PC-3 (cell line): ENCODE data around the gene SLC51A.

Source experiments
- EZH2 ChIP-seq: fragments of 300-600 bp; sonication (generic); IDR thresholded peaks from one replicate; pipeline ENCODE4 v1.6.1; 2017; ENCODE audit warnings: antibody characterized with exemption, mild to moderate bottlenecking, low read length; ENCODE audit not compliant: unreplicated experiment
- EZH2phosphoT487 ChIP-seq: fragments of 300-600 bp; sonication (generic); IDR thresholded peaks from 2 replicates; pipeline ENCODE4 v1.6.1; 2018; ENCODE audit warnings: mild to moderate bottlenecking, antibody characterized with exemption, low read length, borderline replicate concordance
- TF ChIP-seq, protein P1 (sequence below): fragments of 300-600 bp; sonication (generic); conservative IDR thresholded peaks from 2 replicates; pipeline ENCODE4 v1.5.1; 2017; ENCODE audit warnings: antibody characterized with exemption, low read depth, mild to moderate bottlenecking, low read length

DNA sequence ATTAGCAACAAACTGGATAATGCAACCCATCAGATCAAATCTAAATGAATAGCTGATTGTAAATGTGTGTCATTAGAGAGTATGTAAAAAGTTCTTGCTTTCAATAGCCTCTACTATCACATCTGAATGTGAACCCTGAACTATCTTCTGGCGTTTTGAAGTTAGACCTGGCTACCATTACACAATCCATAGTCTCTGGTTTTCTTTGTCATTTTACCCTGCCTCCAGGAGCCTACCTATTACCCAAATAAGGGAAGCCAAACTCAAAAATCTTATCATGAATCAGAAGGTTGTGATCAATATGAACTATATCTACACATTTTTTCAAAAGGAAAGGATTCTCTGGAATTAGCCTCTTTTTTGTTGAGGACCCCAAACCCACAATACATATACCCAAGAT, 39.4 kb downstream of the SLC51A start:
- TF ChIP-seq, protein P1, sequence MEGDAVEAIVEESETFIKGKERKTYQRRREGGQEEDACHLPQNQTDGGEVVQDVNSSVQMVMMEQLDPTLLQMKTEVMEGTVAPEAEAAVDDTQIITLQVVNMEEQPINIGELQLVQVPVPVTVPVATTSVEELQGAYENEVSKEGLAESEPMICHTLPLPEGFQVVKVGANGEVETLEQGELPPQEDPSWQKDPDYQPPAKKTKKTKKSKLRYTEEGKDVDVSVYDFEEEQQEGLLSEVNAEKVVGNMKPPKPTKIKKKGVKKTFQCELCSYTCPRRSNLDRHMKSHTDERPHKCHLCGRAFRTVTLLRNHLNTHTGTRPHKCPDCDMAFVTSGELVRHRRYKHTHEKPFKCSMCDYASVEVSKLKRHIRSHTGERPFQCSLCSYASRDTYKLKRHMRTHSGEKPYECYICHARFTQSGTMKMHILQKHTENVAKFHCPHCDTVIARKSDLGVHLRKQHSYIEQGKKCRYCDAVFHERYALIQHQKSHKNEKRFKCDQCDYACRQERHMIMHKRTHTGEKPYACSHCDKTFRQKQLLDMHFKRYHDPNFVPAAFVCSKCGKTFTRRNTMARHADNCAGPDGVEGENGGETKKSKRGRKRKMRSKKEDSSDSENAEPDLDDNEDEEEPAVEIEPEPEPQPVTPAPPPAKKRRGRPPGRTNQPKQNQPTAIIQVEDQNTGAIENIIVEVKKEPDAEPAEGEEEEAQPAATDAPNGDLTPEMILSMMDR = no peak
- TF ChIP-seq EZH2 (no peak), EZH2phosphoT487 (no peak)
